GM18870 (cell line): ENCODE results near the gene ATRNL1.
"Not testable (repeated sequence)": the region's sequence is repeated elsewhere in the genome, so short reads cannot be mapped to it uniquely, and the experiment has no call there.

Experiments
- ATAC-seq: cut with Tn5 transposase; IDR thresholded peaks from one replicate; pipeline ENCODE4 v1.9.1; 2021; ENCODE audit warnings: moderate library complexity; ENCODE audit not compliant: unreplicated experiment

ATRNL1 gene

GRCh38 chr10:115173915-115174443 is 80.8 kb downstream of the ATRNL1 start:
- ATAC-seq = no peak

- not testable (repeated sequence) for ATAC-seq
Measured at GRCh38 chr10:115207276-115207675, 114.1 kb downstream of the ATRNL1 start.

- ATAC-seq = peak; percentile 60
Measured at GRCh38 chr10:115209133-115209532, 116.0 kb downstream of the ATRNL1 start.

- no peak for ATAC-seq
Measured at GRCh38 chr10:115214829-115215228, 121.7 kb downstream of the ATRNL1 start.

- ATAC-seq = no peak
Measured at GRCh38 chr10:115219203-115219602, 126.0 kb downstream of the ATRNL1 start.

GRCh38 chr10:115222039-115222438 is 128.9 kb downstream of the ATRNL1 start:
- no peak for ATAC-seq

- no peak for ATAC-seq
Measured at GRCh38 chr10:115239761-115240160, 146.6 kb downstream of the ATRNL1 start.

- ATAC-seq = no peak
Measured at GRCh38 chr10:115250784-115251183, 157.6 kb downstream of the ATRNL1 start.

GRCh38 chr10:115253765-115254164 is 160.6 kb downstream of the ATRNL1 start:
- not testable (repeated sequence) for ATAC-seq

- ATAC-seq = no peak
Measured at GRCh38 chr10:115272482-115272881, 179.3 kb downstream of the ATRNL1 start.

- ATAC-seq = no peak
Measured at GRCh38 chr10:115278294-115278693, 185.1 kb downstream of the ATRNL1 start.

- no peak for ATAC-seq
Measured at GRCh38 chr10:115295213-115295805, 202.1 kb downstream of the ATRNL1 start.

GRCh38 chr10:115300080-115300479 is 206.9 kb downstream of the ATRNL1 start:
- ATAC-seq = no peak

GRCh38 chr10:115319669-115320068 is 226.5 kb downstream of the ATRNL1 start:
- not testable (repeated sequence) for ATAC-seq

- peak; percentile 65 for ATAC-seq
Measured at GRCh38 chr10:115321360-115321759, 228.2 kb downstream of the ATRNL1 start.

- no peak for ATAC-seq
Measured at GRCh38 chr10:115328331-115328730, 235.2 kb downstream of the ATRNL1 start.

GRCh38 chr10:115335366-115335765 is 242.2 kb downstream of the ATRNL1 start:
- no peak for ATAC-seq

- peak; percentile 92 for ATAC-seq
Measured at GRCh38 chr10:115355162-115355760, 262.1 kb downstream of the ATRNL1 start.

GRCh38 chr10:115367920-115368319 is 274.8 kb downstream of the ATRNL1 start:
- ATAC-seq = not testable (repeated sequence)

GRCh38 chr10:115379064-115379463 is 285.9 kb downstream of the ATRNL1 start:
- ATAC-seq = no peak

GRCh38 chr10:115384665-115385064 is 291.5 kb downstream of the ATRNL1 start:
- no peak for ATAC-seq

- no peak for ATAC-seq
Measured at GRCh38 chr10:115390607-115391006, 297.4 kb downstream of the ATRNL1 start.

GRCh38 chr10:115398026-115398425 is 304.9 kb downstream of the ATRNL1 start:
- no peak for ATAC-seq
